ENCODE measurements around the gene SLX4. TPM values are rescaled to one million over a fixed set of nuclear protein-coding genes. Genes with fewer than 3 reads are reported as not detected.

SLX4 gene
- total RNA-seq, 4 donors from 2014 or later: 1.2 to 2.6 (median 2.5) TPM

DNA sequence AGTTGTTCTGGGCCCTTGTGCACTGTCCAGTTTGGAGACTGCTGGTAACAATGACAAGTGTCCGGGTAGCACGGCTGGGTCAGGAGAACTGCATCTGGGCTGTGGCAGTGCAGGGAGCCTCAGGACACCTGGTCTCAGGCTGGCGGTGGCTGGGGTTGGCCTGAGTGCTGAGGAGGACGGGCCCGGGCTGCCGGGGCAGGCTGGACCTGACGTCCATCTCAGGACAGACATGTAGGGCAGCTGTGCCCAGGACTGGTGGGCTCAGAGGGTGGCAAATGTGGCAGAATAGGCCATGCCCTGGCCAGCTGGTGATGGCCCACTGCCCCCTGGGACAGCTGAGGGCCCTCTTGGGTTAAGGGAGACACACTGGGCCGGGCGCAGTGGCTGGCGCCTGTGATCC, 30.0 kb downstream of the SLX4 start:
- 91 to 96% methylated on average over 10 of the region's 10 CpGs for WGBS, 2 donors
- no peak for DNase-seq (ENCODE audit: low spot score in 2 of 2)
- intact Hi-C loops (cut with DNase I; ENCODE audit: low total_unique reads): no loop called here
- no peak overlapping the region for H3K4me3 ChIP-seq (ENCODE audit: low read depth, poor library complexity, severe bottlenecking)
- TF ChIP-seq POLR2A (IDR thresholded peaks at IDR 0.05) (no peak), CTCF (IDR thresholded peaks at IDR 0.05) (no peak)

DNA sequence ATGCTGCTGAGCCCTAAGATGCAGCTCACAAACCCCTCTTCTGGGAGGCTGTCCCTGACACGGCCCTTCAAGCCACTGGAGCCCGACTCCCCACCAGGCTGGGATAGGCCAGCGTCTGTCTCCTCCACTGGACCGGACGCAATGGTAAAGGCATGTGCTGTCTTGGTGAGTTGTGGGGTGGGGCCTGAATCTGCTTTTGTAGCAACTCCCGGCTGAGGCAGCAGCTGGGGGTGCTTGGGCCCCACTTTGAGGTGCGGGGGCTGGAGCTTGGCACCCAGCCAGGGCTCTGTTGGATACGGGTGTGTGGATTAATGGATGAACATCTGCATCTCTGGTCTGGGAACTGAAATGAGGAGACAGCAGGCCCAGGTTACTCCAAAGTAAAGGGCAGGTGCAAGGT, 30.7 kb downstream of the SLX4 start:
- 39% methylated on average over 8 of the region's 8 CpGs for WGBS, 2 donors
- no peak for DNase-seq (ENCODE audit: low spot score in 2 of 2)
- H3K4me3 ChIP-seq (ENCODE audit: low read depth, poor library complexity, severe bottlenecking): no peak overlapping the region
- TF ChIP-seq CTCF (IDR thresholded peaks at IDR 0.05): no peak
- no peak for TF ChIP-seq POLR2A (IDR thresholded peaks at IDR 0.05)
- intact Hi-C loops (cut with DNase I; ENCODE audit: low total_unique reads): no loop called here

GRCh38 chr16:3580251-3580651, 31.2 kb downstream of the SLX4 start:
- H3K4me3 ChIP-seq (ENCODE audit: low read depth, poor library complexity, severe bottlenecking): no peak overlapping the region
- TF ChIP-seq CTCF (IDR thresholded peaks at IDR 0.05) (no peak), POLR2A (IDR thresholded peaks at IDR 0.05) (no peak)
- 54 to 59% methylated on average over 11 of the region's 11 CpGs for WGBS, 2 donors
- intact Hi-C loops (cut with DNase I; ENCODE audit: low total_unique reads): no loop called here
- DNase-seq (ENCODE audit: low spot score in 2 of 2): no peak

DNA sequence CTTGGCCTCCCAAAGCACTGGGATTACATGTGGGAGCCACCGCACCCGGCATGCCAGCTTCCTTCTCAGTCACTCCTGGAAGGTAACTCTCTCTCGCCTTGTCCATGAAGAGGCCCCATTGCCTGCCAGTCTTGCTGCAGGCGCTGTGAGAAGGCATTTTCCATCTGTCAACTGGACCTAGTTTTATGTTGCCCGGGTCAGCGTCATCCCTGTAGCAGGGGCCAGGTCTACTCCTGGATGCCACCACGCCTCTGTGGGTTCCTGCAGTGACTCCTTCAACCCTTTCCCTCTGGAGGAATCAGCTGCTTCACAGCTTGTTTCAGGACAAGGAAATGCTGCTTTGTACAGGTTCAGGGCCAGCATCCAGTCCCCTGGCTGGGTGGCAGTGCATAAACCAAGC, 31.6 kb downstream of the SLX4 start:
- no peak for TF ChIP-seq CTCF (IDR thresholded peaks at IDR 0.05)
- TF ChIP-seq POLR2A (IDR thresholded peaks at IDR 0.05): no peak
- no peak for DNase-seq (ENCODE audit: low spot score in 2 of 2)
- intact Hi-C loops (cut with DNase I; ENCODE audit: low total_unique reads): no loop called here
- no peak overlapping the region for H3K4me3 ChIP-seq (ENCODE audit: low read depth, poor library complexity, severe bottlenecking)
- WGBS, 2 donors: 90 to 92% methylated on average over 7 of the region's 7 CpGs

DNA sequence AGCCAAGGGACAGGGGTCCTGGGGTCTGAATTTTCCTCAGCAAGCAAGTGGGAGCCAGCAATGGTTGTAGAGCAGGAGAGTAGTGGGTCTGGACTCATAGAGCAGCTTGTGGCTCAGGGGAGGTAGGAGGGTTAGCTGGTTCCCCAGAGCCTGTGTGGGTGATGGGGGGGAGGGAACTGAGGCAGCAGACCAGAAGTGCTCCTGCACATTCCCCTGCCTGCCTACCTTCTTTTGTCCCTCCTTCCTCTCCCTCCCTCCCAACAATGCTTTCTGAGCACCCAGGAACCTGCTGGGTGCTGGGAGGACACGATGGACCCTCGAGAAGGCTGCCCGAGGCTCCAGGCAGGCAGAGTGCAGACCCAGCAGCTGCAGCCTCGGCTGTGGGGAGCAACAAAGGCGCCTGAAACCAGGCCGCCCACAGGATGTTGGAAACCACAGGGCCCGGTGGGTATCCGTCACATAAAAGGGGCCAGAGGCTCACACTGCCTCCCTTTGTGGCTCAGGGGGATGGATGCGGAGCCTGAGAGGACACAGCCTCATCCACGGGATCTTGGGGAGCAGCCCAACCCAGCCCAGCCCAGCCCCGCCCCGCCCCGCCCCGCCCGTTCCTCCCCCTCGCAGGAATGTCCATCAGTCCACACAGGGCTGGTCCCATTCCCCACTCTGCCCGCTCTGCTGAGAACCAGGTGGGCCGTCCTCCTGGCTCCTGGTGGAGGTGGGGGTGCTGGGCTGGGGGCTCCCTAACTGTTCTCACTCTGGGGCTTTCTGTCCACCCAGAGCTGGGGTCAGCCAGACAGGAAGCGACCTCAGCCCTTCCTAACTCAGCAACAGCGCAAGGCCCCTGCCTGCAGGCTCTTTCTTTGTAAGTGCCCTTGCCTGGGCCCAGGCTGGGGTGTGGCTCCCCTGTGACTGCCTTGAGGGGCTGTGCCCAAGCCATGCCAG, 32.5 kb downstream of the SLX4 start:
- intact Hi-C loops (cut with DNase I; ENCODE audit: low total_unique reads): no loop called here
- WGBS, 2 donors: 30 to 63% methylated on average over 11 to 12 of the region's 20 CpGs
- no peak for DNase-seq (ENCODE audit: low spot score in 2 of 2)

More for the DNA sequence above, 32.5 kb downstream of the SLX4 start:
- no peak overlapping the region for H3K4me3 ChIP-seq (ENCODE audit: low read depth, poor library complexity, severe bottlenecking)
- no peak for TF ChIP-seq POLR2A (IDR thresholded peaks at IDR 0.05)
- TF ChIP-seq CTCF (IDR thresholded peaks at IDR 0.05): no peak

All from lower leg skin (tissue), 4 donors.